ENCODE data around the gene BIN1. TPM values are rescaled to one million over a fixed set of nuclear protein-coding genes. Genes with fewer than 3 reads are reported as not detected.

BIN1 gene
- total RNA-seq, 1 experiment from 2014 or later = 76.5 TPM

- DNase-seq (ENCODE audit: low read depth in 1 of 2, low spot score in 2 of 2) = peak; percentile 78 to 79
- H3K27ac ChIP-seq = peak overlapping the region; percentile 66
- no peaks in the 10 kb centered on the region for H3K27me3 ChIP-seq (replicated peaks)
- peak overlapping the region; percentile 77 for H3K4me3 ChIP-seq
- peaks cover 18% of the 10 kb centered on the region for H3K4me1 ChIP-seq (replicated peaks)
- peaks cover 11% of the 10 kb centered on the region; the same call in 1 of the 2 replicates for H3K36me3 ChIP-seq
- H3K9me3 ChIP-seq (replicated peaks) = no peaks in the 10 kb centered on the region
Observed at GRCh38 chr2:127105656-127106456, 1.1 kb downstream of the BIN1 start.

GRCh38 chr2:127104881-127105655 lies 1.9 kb downstream of the BIN1 start:
- no peak for DNase-seq (ENCODE audit: low read depth in 1 of 2, low spot score in 2 of 2)
- no peaks in the 10 kb centered on the region for H3K27me3 ChIP-seq (replicated peaks)
- peaks cover 18% of the 10 kb centered on the region for H3K4me1 ChIP-seq (replicated peaks)
- H3K4me3 ChIP-seq = peak overlapping the region; percentile 77
- H3K27ac ChIP-seq = peak overlapping the region; percentile 66; the same call in 1 of the 2 replicates
- H3K36me3 ChIP-seq = peaks cover 11% of the 10 kb centered on the region; the same call in 1 of the 2 replicates
- no peaks in the 10 kb centered on the region for H3K9me3 ChIP-seq (replicated peaks)

- Histone ChIP-seq H3K36me3 (peaks cover 11% of the 10 kb centered on the region; the same call in 1 of the 2 replicates), H3K27ac (no peak overlapping the region), H3K9me3 (replicated peaks) (no peaks in the 10 kb centered on the region), H3K27me3 (replicated peaks) (no peaks in the 10 kb centered on the region), H3K4me3 (no peak overlapping the region), H3K4me1 (replicated peaks) (peaks cover 18% of the 10 kb centered on the region)
- no peak for DNase-seq (ENCODE audit: low read depth in 1 of 2, low spot score in 2 of 2)
Observed at GRCh38 chr2:127104166-127104660, 2.7 kb downstream of the BIN1 start.

- H3K4me3 ChIP-seq = no peak overlapping the region
- no peaks in the 10 kb centered on the region for H3K27me3 ChIP-seq (replicated peaks)
- peaks cover 18% of the 10 kb centered on the region for H3K4me1 ChIP-seq (replicated peaks)
- peaks cover 11% of the 10 kb centered on the region; the same call in 1 of the 2 replicates for H3K36me3 ChIP-seq
- no peak overlapping the region for H3K27ac ChIP-seq
- DNase-seq (ENCODE audit: low read depth in 1 of 2, low spot score in 2 of 2) = no peak
- H3K9me3 ChIP-seq (replicated peaks) = no peaks in the 10 kb centered on the region
Observed at GRCh38 chr2:127103243-127104165, 3.5 kb downstream of the BIN1 start.

- no peaks in the 10 kb centered on the region for H3K9me3 ChIP-seq (replicated peaks)
- H3K4me3 ChIP-seq = no peak overlapping the region
- DNase-seq (ENCODE audit: low read depth in 1 of 2, low spot score in 2 of 2) = no peak
- H3K36me3 ChIP-seq = peaks cover 11% of the 10 kb centered on the region; the same call in 1 of the 2 replicates
- no peaks in the 10 kb centered on the region for H3K27me3 ChIP-seq (replicated peaks)
- H3K27ac ChIP-seq = no peak overlapping the region
- H3K4me1 ChIP-seq (replicated peaks) = peaks cover 18% of the 10 kb centered on the region
Observed at GRCh38 chr2:127102521-127103242, 4.3 kb downstream of the BIN1 start.

- H3K9me3 ChIP-seq (replicated peaks) = no peaks in the 10 kb centered on the region
- DNase-seq (ENCODE audit: low read depth in 1 of 2, low spot score in 2 of 2) = no peak
- H3K36me3 ChIP-seq = peaks cover 11% of the 10 kb centered on the region; the same call in 1 of the 2 replicates
- no peaks in the 10 kb centered on the region for H3K27me3 ChIP-seq (replicated peaks)
- peaks cover 18% of the 10 kb centered on the region for H3K4me1 ChIP-seq (replicated peaks)
- H3K27ac ChIP-seq = no peak overlapping the region
- no peak overlapping the region for H3K4me3 ChIP-seq
Observed at GRCh38 chr2:127101756-127102477, 5.0 kb downstream of the BIN1 start.

GRCh38 chr2:127101048-127101611 lies 5.8 kb downstream of the BIN1 start:
- H3K36me3 ChIP-seq = peaks cover 5% of the 10 kb centered on the region; the same call in 1 of the 2 replicates

GRCh38 chr2:127100251-127101047 lies 6.5 kb downstream of the BIN1 start:
- Histone ChIP-seq H3K9me3 (replicated peaks) (no peaks in the 10 kb centered on the region), H3K4me3 (no peak overlapping the region), H3K4me1 (replicated peaks) (peaks cover 24% of the 10 kb centered on the region), H3K27me3 (replicated peaks) (no peaks in the 10 kb centered on the region), H3K36me3 (peaks cover 5% of the 10 kb centered on the region; the same call in 1 of the 2 replicates), H3K27ac (no peak overlapping the region)
- no peak for DNase-seq (ENCODE audit: low read depth in 1 of 2, low spot score in 2 of 2)

More at GRCh38 chr2:127101048-127101611, 5.8 kb downstream of the BIN1 start:
- Histone ChIP-seq H3K4me1 (replicated peaks) (peaks cover 19% of the 10 kb centered on the region), H3K27me3 (replicated peaks) (no peaks in the 10 kb centered on the region), H3K27ac (no peak overlapping the region), H3K4me3 (no peak overlapping the region), H3K9me3 (replicated peaks) (no peaks in the 10 kb centered on the region)
- peak in 1 of 2 experiments; percentile 36 for DNase-seq (ENCODE audit: low read depth in 1 of 2, low spot score in 2 of 2)

- H3K27ac ChIP-seq = no peak overlapping the region
- peaks cover 27% of the 10 kb centered on the region for H3K4me1 ChIP-seq (replicated peaks)
- no peak for DNase-seq (ENCODE audit: low read depth in 1 of 2, low spot score in 2 of 2)
Observed at GRCh38 chr2:127098711-127099110, 8.2 kb downstream of the BIN1 start.

GRCh38 chr2:127097841-127098651 lies 8.9 kb downstream of the BIN1 start:
- no peak for DNase-seq (ENCODE audit: low read depth in 1 of 2, low spot score in 2 of 2)
- Histone ChIP-seq H3K36me3 (no peaks in the 10 kb centered on the region), H3K27ac (no peak overlapping the region), H3K9me3 (replicated peaks) (no peaks in the 10 kb centered on the region), H3K4me1 (replicated peaks) (peaks cover 32% of the 10 kb centered on the region), H3K4me3 (no peak overlapping the region), H3K27me3 (replicated peaks) (no peaks in the 10 kb centered on the region)

More at GRCh38 chr2:127098711-127099110, 8.2 kb downstream of the BIN1 start:
- Histone ChIP-seq H3K27me3 (replicated peaks) (no peaks in the 10 kb centered on the region), H3K4me3 (no peak overlapping the region), H3K9me3 (replicated peaks) (no peaks in the 10 kb centered on the region), H3K36me3 (no peaks in the 10 kb centered on the region)

GRCh38 chr2:127097471-127097765 lies 9.5 kb downstream of the BIN1 start:
- H3K27ac ChIP-seq = no peak overlapping the region
- H3K9me3 ChIP-seq (replicated peaks) = no peaks in the 10 kb centered on the region
- H3K36me3 ChIP-seq = no peaks in the 10 kb centered on the region
- H3K27me3 ChIP-seq (replicated peaks) = no peaks in the 10 kb centered on the region
- H3K4me3 ChIP-seq = no peak overlapping the region
- no peak for DNase-seq (ENCODE audit: low read depth in 1 of 2, low spot score in 2 of 2)
- peaks cover 32% of the 10 kb centered on the region for H3K4me1 ChIP-seq (replicated peaks)

Measured in SJSA1 (cell line).